RCC 7860 (cell line): ENCODE results near the gene CCDC57.

Source experiments
- DNase-seq: peaks from one replicate; pipeline ENCODE4 v3.0.0-alpha.2; 2015; ENCODE audit warnings: low spot score
- FAIRE-seq: peaks from 2 replicates; lab custom pipeline; 2012; peaks lifted over from hg19 to GRCh38; lab: Jason Lieb, UNC

Gene CCDC57

GRCh38 chr17:82108961-82109475 lies 103.6 kb downstream of the CCDC57 start:
- FAIRE-seq (no peak), DNase-seq (no peak)

GRCh38 chr17:82108496-82108945 lies 104.1 kb downstream of the CCDC57 start:
- no peak for DNase-seq
- no peak for FAIRE-seq

GRCh38 chr17:82108038-82108437 lies 104.6 kb downstream of the CCDC57 start:
- no peak for FAIRE-seq
- no peak for DNase-seq

GRCh38 chr17:82107341-82107860 lies 105.2 kb downstream of the CCDC57 start:
- no peak for FAIRE-seq
- DNase-seq, result no peak

- no peak for FAIRE-seq
- no peak for DNase-seq
Measured at GRCh38 chr17:82106688-82107305, 105.8 kb downstream of the CCDC57 start.

- peak; percentile 19 for DNase-seq
- no peak for FAIRE-seq
Measured at GRCh38 chr17:82105882-82106687, 106.6 kb downstream of the CCDC57 start.

- FAIRE-seq (no peak), DNase-seq (no peak)
Measured at GRCh38 chr17:82105417-82105881, 107.2 kb downstream of the CCDC57 start.

GRCh38 chr17:82104797-82105416 lies 107.7 kb downstream of the CCDC57 start:
- DNase-seq (no peak), FAIRE-seq (no peak)

GRCh38 chr17:82103553-82104451 lies 108.8 kb downstream of the CCDC57 start:
- DNase-seq, result no peak
- FAIRE-seq, result no peak

- FAIRE-seq, result no peak
- no peak for DNase-seq
Measured at GRCh38 chr17:82101767-82102679, 110.6 kb downstream of the CCDC57 start.

- DNase-seq, result no peak
- no peak for FAIRE-seq
Measured at GRCh38 chr17:82101301-82101715, 111.3 kb downstream of the CCDC57 start.

GRCh38 chr17:82100502-82101298 lies 111.9 kb downstream of the CCDC57 start:
- DNase-seq (no peak), FAIRE-seq (no peak)

GRCh38 chr17:82098939-82099763 lies 113.5 kb downstream of the CCDC57 start:
- FAIRE-seq (no peak), DNase-seq (no peak)

- DNase-seq (peak; percentile 88), FAIRE-seq (no peak)
Measured at GRCh38 chr17:82098169-82098938, 114.3 kb downstream of the CCDC57 start, which contains the start of gene FASN. Gene FASN (minus strand): TSS chr17:82098236. CDS start chr17:82096445, 1,791 bp downstream.

- no peak for FAIRE-seq
- no peak for DNase-seq
Measured at GRCh38 chr17:82097919-82098168, 114.8 kb downstream of the CCDC57 start.

GRCh38 chr17:82097184-82097918 lies 115.3 kb downstream of the CCDC57 start:
- peak; percentile 21 for DNase-seq
- FAIRE-seq, result no peak
